Measurements from ENCODE around the gene RYR1. TPM values are rescaled to one million over a fixed set of nuclear protein-coding genes. Genes with fewer than 3 reads are reported as not detected.

The RYR1 gene
- total and polyA plus RNA-seq, 8 donors = 1.5 to 5.8 (median 3.6) TPM

DNA sequence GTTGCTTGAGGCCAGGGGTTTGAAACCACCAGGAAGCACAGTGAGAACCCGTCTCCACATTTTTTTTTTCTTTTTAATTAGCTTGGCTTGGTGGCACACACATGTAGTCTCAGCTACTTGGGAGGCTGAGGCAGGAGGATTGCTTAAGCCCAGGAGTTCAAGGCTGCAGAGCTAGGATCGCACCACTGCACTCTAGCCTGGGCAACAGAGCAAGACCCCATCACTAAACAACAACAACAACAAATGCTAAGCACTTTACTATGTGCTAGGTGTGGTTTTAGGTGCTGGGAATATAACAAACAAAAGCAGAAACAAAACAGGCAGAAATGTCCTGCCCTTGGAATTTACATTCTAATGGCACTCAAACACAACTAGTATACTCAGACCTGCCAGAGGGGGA, 51.3 kb downstream of the RYR1 start:
- ATAC-seq = no peak
- H3K4me1 ChIP-seq = no peaks in the 10 kb centered on the region
- TF ChIP-seq, protein P1, sequence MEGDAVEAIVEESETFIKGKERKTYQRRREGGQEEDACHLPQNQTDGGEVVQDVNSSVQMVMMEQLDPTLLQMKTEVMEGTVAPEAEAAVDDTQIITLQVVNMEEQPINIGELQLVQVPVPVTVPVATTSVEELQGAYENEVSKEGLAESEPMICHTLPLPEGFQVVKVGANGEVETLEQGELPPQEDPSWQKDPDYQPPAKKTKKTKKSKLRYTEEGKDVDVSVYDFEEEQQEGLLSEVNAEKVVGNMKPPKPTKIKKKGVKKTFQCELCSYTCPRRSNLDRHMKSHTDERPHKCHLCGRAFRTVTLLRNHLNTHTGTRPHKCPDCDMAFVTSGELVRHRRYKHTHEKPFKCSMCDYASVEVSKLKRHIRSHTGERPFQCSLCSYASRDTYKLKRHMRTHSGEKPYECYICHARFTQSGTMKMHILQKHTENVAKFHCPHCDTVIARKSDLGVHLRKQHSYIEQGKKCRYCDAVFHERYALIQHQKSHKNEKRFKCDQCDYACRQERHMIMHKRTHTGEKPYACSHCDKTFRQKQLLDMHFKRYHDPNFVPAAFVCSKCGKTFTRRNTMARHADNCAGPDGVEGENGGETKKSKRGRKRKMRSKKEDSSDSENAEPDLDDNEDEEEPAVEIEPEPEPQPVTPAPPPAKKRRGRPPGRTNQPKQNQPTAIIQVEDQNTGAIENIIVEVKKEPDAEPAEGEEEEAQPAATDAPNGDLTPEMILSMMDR (IDR thresholded peaks at IDR 0.05) = no peak
- no peak for DNase-seq
- H3K4me3 ChIP-seq = no peak overlapping the region
- H3K27ac ChIP-seq = no peak overlapping the region
- peaks cover 0 to 9% of the 10 kb centered on the region in 2 donors for H3K27me3 ChIP-seq
- intact Hi-C loops (cut with DNase I) = no loop called here
- H3K9me3 ChIP-seq = no peaks in the 10 kb centered on the region
- H3K36me3 ChIP-seq = no peaks in the 10 kb centered on the region

DNA sequence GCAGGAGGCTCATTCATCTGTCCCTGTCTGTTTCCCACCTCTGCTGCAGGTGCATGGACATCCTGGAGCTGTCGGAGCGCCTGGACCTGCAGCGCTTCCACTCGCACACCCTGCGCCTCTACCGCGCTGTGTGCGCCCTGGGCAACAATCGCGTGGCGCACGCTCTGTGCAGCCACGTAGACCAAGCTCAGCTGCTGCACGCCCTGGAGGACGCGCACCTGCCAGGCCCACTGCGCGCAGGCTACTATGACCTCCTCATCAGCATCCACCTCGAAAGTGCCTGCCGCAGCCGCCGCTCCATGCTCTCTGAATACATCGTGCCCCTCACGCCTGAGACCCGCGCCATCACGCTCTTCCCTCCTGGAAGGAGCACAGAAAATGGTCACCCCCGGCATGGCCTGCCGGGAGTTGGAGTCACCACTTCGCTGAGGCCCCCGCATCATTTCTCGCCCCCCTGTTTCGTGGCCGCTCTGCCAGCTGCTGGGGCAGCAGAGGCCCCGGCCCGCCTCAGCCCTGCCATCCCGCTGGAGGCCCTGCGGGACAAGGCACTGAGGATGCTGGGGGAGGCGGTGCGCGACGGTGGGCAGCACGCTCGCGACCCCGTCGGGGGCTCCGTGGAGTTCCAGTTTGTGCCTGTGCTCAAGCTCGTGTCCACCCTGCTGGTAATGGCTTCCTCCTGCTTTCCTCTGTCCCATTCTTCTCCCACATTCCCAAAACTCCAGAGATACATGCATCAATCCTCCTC, 52.2 kb downstream of the RYR1 start:
- intact Hi-C loops (cut with DNase I) = no loop called here
- Histone ChIP-seq H3K4me3 (no peak overlapping the region), H3K27me3 (peaks cover 0 to 13% of the 10 kb centered on the region in 2 donors), H3K27ac (no peak overlapping the region), H3K36me3 (no peaks in the 10 kb centered on the region), H3K9me3 (no peaks in the 10 kb centered on the region), H3K4me1 (no peaks in the 10 kb centered on the region)
- DNase-seq = no peak
- no peak for ATAC-seq
- TF ChIP-seq, protein P1 (IDR thresholded peaks at IDR 0.05) = no peak

DNA sequence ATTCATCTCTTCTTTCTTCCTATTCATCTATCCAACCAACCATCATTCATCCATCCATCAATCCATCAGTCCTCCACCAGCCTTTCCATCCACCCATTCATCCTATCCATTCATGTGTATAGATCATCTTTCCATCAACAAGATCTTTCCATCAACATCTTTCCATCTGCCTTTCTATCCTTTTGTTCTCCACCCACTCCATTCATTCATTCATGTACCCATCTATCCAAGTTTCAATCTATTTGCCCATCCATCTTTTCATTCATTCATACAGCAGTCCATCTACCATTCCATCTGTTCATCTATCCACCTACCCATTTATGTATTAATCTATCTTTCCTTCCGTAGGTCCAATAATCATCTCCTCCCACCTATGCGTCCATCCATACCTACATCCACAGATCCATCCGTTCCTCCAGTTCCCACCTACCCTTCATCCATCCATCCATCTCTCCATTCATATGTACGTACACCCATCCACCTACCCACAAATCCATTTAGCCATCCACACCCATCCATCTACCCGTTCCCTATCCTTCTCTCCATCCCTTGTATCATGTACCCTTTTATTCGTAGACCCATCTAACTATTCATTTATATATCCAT, 53.3 kb downstream of the RYR1 start:
- Histone ChIP-seq H3K27ac (no peak overlapping the region), H3K4me3 (no peak overlapping the region), H3K9me3 (no peaks in the 10 kb centered on the region), H3K27me3 (peaks cover 0 to 22% of the 10 kb centered on the region in 2 donors), H3K4me1 (no peaks in the 10 kb centered on the region), H3K36me3 (no peaks in the 10 kb centered on the region)
- DNase-seq (no peak), ATAC-seq (no peak)
- TF ChIP-seq, protein P1 (IDR thresholded peaks at IDR 0.05) = no peak
- intact Hi-C loops (cut with DNase I) = no loop called here

DNA sequence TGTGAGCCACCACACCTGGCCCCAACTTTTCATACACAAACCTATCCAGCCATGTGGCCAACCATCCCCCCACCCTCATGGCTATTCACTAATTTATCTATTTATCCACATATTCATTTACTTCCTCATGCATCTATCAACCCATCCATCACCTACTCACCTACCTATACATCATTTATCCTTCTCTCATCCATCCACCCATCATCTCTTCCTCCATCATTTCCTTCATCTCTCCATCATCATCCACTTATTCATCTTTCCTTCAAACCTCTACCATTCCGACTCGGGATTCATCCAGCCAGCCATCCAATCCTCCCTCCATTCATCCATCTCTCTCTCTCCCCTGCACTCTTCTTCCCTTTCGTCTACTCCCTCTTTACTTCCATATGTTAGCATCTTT, 54.6 kb downstream of the RYR1 start:
- DNase-seq (no peak), ATAC-seq (no peak)
- Histone ChIP-seq H3K36me3 (no peaks in the 10 kb centered on the region), H3K9me3 (no peaks in the 10 kb centered on the region), H3K27me3 (peaks cover 0 to 23% of the 10 kb centered on the region in 2 donors), H3K4me1 (no peaks in the 10 kb centered on the region), H3K27ac (no peak overlapping the region), H3K4me3 (no peak overlapping the region)
- TF ChIP-seq, protein P1 (IDR thresholded peaks at IDR 0.05) = no peak
- intact Hi-C loops (cut with DNase I) = no loop called here

DNA sequence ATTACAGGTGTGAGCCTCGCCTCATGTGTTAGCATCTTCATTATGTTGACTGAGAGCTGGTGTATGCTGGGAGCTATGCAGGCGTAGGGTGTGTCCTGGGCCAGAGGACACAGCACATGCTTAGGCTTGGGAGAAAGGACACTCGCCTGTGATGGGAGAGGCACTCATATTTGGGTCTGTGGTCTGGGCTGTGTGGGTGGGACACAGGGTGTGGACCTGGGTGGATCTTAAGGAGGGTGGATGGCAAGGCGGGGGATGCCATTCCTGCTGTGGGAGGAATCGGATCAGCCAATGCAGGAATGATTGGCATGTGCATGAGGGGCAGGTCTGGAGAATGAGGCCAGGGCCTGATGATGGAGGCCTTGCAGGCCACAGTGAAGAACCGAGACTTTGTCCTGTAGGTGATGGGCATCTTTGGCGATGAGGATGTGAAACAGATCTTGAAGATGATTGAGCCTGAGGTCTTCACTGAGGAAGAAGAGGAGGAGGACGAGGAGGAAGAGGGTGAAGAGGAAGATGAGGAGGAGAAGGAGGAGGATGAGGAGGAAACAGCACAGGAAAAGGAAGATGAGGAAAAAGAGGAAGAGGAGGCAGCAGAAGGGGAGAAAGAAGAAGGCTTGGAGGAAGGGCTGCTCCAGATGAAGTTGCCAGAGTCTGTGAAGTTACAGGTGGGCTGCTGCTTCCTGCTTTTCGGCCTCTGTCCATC, 55.4 kb downstream of the RYR1 start:
- Histone ChIP-seq H3K36me3 (no peaks in the 10 kb centered on the region), H3K9me3 (no peaks in the 10 kb centered on the region), H3K27ac (no peak overlapping the region), H3K4me1 (no peaks in the 10 kb centered on the region), H3K27me3 (peaks cover 0 to 18% of the 10 kb centered on the region in 2 donors), H3K4me3 (no peak overlapping the region)
- ATAC-seq (no peak), DNase-seq (no peak)
- intact Hi-C loops (cut with DNase I) = no loop called here
- TF ChIP-seq, protein P1 (IDR thresholded peaks at IDR 0.05) = no peak

All from left lung (tissue), 10 donors.